Lower leg skin (tissue), 4 donors: Measurements from ENCODE around the gene DDX56. TPM values are rescaled to one million over a fixed set of nuclear protein-coding genes. Genes with fewer than 3 reads are reported as not detected.

Source experiments
- DNase-seq, 2 donors: peaks; one replicate each; pipeline ENCODE4 v3.0.0-alpha.2; 2019; ENCODE audit warnings: low spot score in 2 of 2
- H3K4me3 ChIP-seq: fragments of 200-600 bp; sonication (generic); 2 replicates; pipeline ENCODE4 v1.5.1; 2017; ENCODE audit warnings: mild to moderate bottlenecking, low read depth; ENCODE audit not compliant: poor library complexity, severe bottlenecking
- POLR2A ChIP-seq, 2 donors: fragments of 450-650 bp; IDR thresholded peaks; one replicate each; pipeline ENCODE4 v1.6.1; 2016 to 2017; ENCODE audit warnings: antibody characterized with exemption in 2 of 2, mild to moderate bottlenecking in 1 of 2, moderate library complexity in 1 of 2
- WGBS, 2 donors: methylation state at CpG; one replicate each; pipeline ENCODE4 v1.1.5; 2018; 5-methylcytosine and 5-hydroxymethylcytosine counted together
- intact Hi-C: fragments of 100-400 bp; cut with DNase I; formaldehyde crosslinking; loops from one replicate; pipeline ENCODE4 v1.15.0; 2023; ENCODE audit warnings: low total_unique reads
- total RNA-seq, 4 donors: library from RNA; depleted of rRNA; stranded (reverse); fragments of >200 nt; gene quantifications; one replicate each; pipeline ENCODE4 v1.1.0, GENCODE V29; 2016
- TF ChIP-seq, protein P1 (sequence below), 3 donors: fragments of 450-650 bp; IDR thresholded peaks; one replicate each; pipeline ENCODE4 v1.5.1; 2016; ENCODE audit warnings: antibody characterized with exemption in 3 of 3, mild to moderate bottlenecking in 3 of 3, moderate library complexity in 2 of 3

Gene DDX56
- total RNA-seq, 4 donors from 2014 or later, result 58.9 to 71.7 (median 68.3) TPM

DNA sequence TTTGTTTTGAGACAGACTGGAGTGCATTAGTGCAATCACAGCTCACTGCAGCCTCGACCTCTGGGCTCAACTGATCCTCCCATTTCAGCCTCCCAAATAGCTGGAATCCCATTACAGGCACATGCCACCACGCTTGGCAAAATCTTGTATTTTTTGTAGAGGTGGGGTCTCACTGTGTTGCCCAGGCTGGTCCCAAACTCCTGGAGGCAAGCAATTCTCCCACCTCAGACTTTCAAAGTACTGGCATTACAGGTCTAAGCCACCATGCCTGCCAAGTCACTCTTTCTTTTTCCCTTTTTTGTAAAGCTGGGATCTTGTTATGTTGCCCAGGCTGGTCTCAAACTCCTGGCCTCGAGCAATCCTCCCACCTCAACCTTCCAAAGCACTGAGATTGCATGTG is 24.3 kb downstream of the DDX56 start:
- H3K4me3 ChIP-seq, result no peak overlapping the region
- DNase-seq, result no peak
- 71 to 77% methylated on average over 3 of the region's 3 CpGs for WGBS, 2 donors
- no peak for TF ChIP-seq POLR2A (IDR thresholded peaks at IDR 0.05)
- TF ChIP-seq, protein P1, sequence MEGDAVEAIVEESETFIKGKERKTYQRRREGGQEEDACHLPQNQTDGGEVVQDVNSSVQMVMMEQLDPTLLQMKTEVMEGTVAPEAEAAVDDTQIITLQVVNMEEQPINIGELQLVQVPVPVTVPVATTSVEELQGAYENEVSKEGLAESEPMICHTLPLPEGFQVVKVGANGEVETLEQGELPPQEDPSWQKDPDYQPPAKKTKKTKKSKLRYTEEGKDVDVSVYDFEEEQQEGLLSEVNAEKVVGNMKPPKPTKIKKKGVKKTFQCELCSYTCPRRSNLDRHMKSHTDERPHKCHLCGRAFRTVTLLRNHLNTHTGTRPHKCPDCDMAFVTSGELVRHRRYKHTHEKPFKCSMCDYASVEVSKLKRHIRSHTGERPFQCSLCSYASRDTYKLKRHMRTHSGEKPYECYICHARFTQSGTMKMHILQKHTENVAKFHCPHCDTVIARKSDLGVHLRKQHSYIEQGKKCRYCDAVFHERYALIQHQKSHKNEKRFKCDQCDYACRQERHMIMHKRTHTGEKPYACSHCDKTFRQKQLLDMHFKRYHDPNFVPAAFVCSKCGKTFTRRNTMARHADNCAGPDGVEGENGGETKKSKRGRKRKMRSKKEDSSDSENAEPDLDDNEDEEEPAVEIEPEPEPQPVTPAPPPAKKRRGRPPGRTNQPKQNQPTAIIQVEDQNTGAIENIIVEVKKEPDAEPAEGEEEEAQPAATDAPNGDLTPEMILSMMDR (IDR thresholded peaks at IDR 0.05), result no peak
- intact Hi-C loops, result no loop called here

DNA sequence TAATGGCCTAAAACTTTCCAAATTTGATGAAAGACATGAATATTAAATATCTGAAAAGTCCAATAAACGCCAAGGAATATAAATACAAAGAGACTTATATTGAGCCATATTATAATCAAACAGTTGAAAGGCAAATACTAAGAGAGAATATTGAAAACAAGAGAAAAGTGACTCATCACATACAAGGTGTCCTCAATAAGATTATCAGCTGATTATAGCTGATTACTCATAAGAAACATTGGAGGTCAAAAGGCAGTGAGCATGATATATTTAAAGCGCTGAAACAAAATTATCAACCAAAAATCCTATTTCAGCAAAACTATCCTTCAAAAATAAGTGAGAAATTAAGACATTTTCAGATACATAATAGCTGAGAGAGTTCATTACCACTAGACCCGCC is 24.8 kb downstream of the DDX56 start:
- WGBS, 2 donors, result 86 to 91% methylated on average over 3 of the region's 3 CpGs
- H3K4me3 ChIP-seq, result no peak overlapping the region
- TF ChIP-seq, protein P1 (IDR thresholded peaks at IDR 0.05), result no peak
- no peak for TF ChIP-seq POLR2A (IDR thresholded peaks at IDR 0.05)
- DNase-seq, result no peak
- intact Hi-C loops, result no loop called here

DNA sequence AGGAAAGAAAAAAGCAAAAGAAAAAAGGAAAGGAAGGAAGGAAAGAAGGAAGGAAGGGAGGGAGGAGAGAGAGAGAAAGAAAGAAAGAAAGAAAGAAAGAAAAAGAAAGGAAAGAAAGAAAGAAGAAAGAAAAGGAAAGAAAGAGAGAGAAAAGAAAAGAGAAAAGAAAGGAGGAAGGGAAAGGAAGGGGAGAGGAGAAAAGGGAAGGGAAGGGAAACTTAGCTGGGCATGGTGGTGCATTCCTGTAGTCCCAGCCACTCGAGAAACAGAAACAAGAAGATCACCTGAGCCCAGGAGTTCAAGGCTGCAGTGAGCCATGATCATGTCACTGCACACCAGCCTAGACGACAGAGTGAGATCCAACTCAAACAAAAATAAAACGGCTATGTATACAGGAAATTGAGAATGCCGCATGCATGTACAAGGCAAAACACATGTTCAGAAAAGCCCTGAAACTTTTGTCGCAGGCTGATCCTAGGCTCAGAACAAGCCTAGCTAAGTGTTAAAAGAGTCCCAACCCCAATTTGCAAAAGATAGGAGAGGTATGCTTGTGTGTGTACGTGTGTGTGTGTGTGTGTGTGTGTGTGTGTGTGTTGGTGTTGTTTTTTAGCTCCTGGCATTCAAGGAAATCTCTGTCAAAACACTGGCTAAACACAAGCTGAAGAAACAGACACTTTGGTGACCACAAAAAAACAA is 26.0 kb downstream of the DDX56 start:
- 35 to 42% methylated on average over 6 of the region's 6 CpGs for WGBS, 2 donors
- TF ChIP-seq POLR2A (IDR thresholded peaks at IDR 0.05), result no peak
- TF ChIP-seq, protein P1 (IDR thresholded peaks at IDR 0.05), result no peak
- no peak for DNase-seq
- intact Hi-C loops, result no loop called here
- no peak overlapping the region for H3K4me3 ChIP-seq

DNA sequence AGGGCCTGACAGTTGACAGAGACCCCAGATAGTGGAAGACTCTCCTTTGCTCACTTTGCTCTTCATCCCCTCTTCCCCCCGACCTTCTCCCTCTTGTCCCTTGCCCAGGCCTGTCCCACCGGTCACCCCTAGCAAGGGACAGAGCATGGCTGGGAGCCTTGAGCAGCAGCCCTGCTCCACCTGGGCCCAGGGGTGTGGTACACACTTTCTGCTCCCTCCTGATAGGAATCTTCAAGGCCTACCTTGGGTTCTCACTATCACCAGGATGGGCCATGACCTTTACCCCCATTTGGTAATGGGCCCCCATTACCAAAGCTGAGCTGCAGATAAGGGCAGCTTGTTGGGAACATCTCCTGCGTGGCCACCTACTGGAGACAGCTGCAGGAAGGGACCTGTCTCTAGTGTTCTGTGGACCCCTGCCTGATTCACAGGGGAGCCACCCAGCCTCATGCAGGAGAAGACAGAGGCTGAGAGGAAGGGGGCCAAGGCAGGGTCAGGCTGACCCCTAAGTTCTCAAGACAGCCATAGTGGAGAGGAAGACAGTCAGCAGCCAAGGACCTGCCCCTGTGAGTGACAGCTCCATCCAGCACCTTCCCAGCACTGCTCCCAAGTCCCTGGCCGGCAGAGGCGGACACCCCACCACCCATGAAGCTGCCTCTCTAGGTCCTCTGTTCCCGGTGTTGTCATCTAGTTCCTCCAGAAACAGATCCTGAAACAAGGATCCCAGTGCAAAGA is 31.7 kb downstream of the DDX56 start:
- intact Hi-C loops, result no loop called here
- no peak for DNase-seq
- TF ChIP-seq, protein P1 (IDR thresholded peaks at IDR 0.05), result no peak
- TF ChIP-seq POLR2A (IDR thresholded peaks at IDR 0.05), result no peak
- no peak overlapping the region for H3K4me3 ChIP-seq
- WGBS, 2 donors, result 86 to 91% methylated on average over 6 of the region's 6 CpGs

DNA sequence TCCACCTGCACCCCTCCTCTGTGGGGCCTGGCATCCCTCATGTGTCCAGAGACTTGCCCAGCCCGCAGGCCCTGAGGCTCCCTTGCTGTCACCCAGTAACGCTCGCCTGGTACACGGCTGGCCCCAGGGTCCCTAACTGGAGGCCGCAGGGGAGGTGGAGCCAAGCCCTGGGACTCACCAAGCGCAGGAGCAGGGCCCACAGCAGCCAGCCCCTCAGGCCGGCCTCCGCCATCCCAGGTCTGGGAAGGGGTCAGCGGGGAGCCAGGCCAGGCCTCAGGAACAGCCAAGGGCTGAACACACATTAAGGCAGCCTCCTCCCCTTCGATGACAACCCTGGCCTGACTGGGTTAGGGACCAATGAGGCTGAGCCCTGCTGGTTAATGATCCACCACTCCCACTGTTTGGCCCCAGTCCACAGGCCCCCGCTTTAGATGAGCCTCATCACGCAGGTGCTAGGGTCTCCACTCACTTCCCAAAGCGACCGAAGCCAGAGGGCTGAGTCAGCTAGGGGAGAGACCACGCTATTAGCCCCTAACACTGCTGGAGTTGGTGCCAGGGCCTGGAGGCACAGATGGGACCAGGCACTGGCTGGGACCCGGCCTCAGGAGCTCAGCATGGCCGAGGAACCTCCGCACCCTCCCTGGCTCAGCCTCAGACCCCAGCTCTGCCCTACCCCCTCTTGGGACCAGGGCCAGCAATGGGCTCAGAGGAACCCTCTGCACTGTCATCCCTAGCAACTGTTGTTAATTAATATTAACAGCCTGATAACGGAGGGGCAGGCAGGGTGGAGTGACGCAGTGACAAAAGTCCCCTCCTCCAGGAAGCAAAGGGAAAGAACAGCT is 32.5 kb downstream of the DDX56 start, which contains the start of gene NPC1L1:
NPC1L1 (minus strand) TSS at position 303 of the 842 bp plus-strand sequence; CDS start at position 232, 71 bp downstream.
- TF ChIP-seq POLR2A (IDR thresholded peaks at IDR 0.05), result no peak
- peak in 1 of 2 donors; percentile 79 for DNase-seq

More for the DNA sequence above, 32.5 kb downstream of the DDX56 start, which contains the start of gene NPC1L1:
- no peak within 1 kb of the TSS for H3K4me3 ChIP-seq
- 72 to 76% methylated on average over 13 to 16 of the region's 20 CpGs for WGBS, 2 donors
- intact Hi-C loops, result no loop called here
